Measurements from ENCODE around the gene ACLY.
"Not testable (repeated sequence)": the region's sequence is repeated elsewhere in the genome, so short reads cannot be mapped to it uniquely, and the experiment has no call there.

ACLY gene

DNA sequence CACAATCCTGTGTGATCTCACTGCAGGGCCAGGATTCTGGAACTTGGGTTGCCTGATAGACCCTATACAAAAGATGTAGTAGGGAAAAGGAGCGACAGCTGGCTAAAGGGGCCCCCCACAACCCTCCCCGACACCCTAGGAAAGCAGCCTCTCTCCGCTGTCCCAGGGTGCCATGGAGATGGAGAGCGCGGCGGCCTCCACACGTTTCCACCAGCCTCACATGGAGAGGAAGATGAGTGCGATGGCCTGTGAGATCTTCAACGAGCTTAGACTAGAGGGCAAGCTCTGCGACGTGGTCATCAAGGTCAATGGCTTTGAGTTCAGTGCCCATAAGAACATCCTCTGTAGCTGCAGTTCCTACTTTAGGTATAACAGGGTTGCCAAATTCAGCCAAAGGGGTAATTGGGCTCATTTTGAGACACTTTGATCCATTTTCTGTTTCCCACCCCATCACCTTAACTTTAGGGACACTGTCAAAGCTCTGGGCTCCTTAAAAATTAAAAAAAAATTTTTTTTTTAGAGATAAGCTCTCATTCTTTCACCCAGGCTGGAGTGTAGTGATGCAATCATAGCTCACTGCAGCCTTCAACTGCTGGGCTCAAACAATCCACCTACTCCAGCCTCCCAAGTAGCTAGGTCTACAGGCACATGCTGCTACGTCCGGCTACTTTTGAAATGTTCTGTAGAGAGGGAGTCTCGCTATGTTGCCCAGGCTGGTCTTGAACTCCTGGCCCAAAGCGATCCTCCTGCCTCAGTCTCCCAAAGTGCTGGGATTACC, 80.8 kb downstream of the ACLY start, which contains the start of gene KLHL10:
Gene KLHL10 (plus strand): TSS at position 65 of the 778 bp plus-strand sequence. CDS start 108 bp downstream, at position 173.
- H3K4me3 ChIP-seq (ENCODE audit: low read length), result peak within 1 kb of the TSS; percentile 78
- no peak for DNase-seq (ENCODE audit: low read depth)
- TF ChIP-seq CTCF (conservative IDR thresholded peaks at IDR 0.05; ENCODE audit: low read length), result no peak

DNA sequence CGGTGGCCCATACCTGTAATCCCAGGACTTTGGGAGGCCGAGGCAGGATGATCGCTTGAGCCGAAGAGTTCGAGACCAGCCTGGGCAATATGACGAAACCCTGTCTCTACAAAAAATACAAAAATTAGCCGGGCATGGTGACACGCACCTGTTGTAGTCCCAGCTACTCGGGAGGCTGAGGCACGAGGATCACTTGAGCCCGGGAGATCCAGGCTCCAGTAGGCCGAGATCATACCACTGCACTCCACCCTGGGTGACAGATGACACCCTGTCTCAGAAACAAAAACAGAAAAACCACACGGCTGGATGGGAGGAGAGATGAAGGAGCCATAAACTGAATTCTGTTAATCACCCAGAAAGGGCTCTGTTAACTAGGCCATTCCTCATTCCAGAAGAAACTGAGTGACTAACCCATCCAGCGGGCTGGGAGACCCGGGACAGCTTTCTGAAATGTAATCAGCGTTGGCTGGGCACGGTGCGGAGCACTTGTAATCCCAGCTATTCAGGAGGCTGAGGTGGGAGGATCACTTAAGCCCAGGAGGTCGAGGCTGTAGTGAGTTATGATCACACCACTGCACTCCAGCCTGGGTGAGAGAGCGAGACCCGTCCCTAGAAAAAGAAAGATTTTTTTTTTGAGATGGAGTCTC, 82.1 kb downstream of the ACLY start:
- peak overlapping the region; percentile 78 for H3K4me3 ChIP-seq (ENCODE audit: low read length)
- no peak for DNase-seq (ENCODE audit: low read depth)
- no peak for TF ChIP-seq CTCF (conservative IDR thresholded peaks at IDR 0.05; ENCODE audit: low read length)

- H3K4me3 ChIP-seq (ENCODE audit: low read length), result peak within 1 kb of the TSS; percentile 78
- DNase-seq (ENCODE audit: low read depth), result peak; percentile 46
- no peak for TF ChIP-seq CTCF (conservative IDR thresholded peaks at IDR 0.05; ENCODE audit: low read length)
These were observed 82.8 kb downstream of the ACLY start, which contains the start of gene NT5C3B for GRCh38 chr17:41835800-41836549. Gene NT5C3B, minus strand, starts transcription at chr17:41836232. Its CDS starts 39 bp downstream, at chr17:41836193.

- DNase-seq (ENCODE audit: low read depth), result no peak
- TF ChIP-seq CTCF (conservative IDR thresholded peaks at IDR 0.05; ENCODE audit: low read length), result no peak
These were observed 83.4 kb downstream of the ACLY start for GRCh38 chr17:41835214-41835799.

DNA sequence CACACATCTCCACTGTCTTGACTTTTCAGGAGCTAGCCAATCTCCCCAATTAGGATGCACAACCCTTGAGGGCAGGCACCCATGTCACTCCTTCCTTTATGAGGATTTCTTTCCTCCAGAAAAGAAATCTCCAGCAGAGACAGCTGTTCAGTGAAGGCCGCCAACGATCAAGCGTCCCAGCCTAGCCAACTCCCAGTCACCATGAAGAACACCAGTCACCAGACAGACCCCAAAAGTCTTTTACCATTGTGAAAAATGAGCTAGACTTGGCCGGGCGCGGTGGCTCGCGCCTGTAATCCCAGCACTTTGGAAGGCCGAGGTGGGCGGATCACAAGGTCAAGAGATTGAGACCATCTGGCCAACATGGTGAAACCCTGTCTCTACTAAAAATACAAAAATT, 88.8 kb downstream of the ACLY start:
- DNase-seq (ENCODE audit: low read depth); H3K4me3 ChIP-seq (ENCODE audit: low read length): not testable (repeated sequence)

More at GRCh38 chr17:41835214-41835799, 83.4 kb downstream of the ACLY start:
- peak overlapping the region; percentile 78 for H3K4me3 ChIP-seq (ENCODE audit: low read length)

GRCh38 chr17:41825175-41825845, 93.4 kb downstream of the ACLY start:
- no peak for DNase-seq (ENCODE audit: low read depth)
- no peak overlapping the region for H3K4me3 ChIP-seq (ENCODE audit: low read length)
- no peak for TF ChIP-seq CTCF (conservative IDR thresholded peaks at IDR 0.05; ENCODE audit: low read length)

Data from AG10803 (cell line).